Testis (tissue), 3 donors: ENCODE data around the gene CFAP299. TPM values are rescaled to one million over a fixed set of nuclear protein-coding genes. Genes with fewer than 3 reads are reported as not detected.

Experiments
- DNase-seq: peaks from one replicate; pipeline ENCODE4 v3.0.0-alpha.2; 2019
- H3K27ac ChIP-seq, 2 donors: fragments of 200-600 bp; sonication (generic); one replicate each; pipeline ENCODE4 v1.5.1; 2019
- H3K27me3 ChIP-seq: fragments of 200-600 bp; sonication (generic); one replicate; pipeline ENCODE4 v1.5.1; 2019
- H3K36me3 ChIP-seq: fragments of 200-600 bp; sonication (generic); one replicate; pipeline ENCODE4 v1.5.1; 2017; ENCODE audit warnings: low read depth; ENCODE audit errors: missing control alignments
- H3K4me1 ChIP-seq: fragments of 200-600 bp; sonication (generic); one replicate; pipeline ENCODE4 v1.5.1; 2019
- H3K4me3 ChIP-seq, 2 donors: fragments of 200-600 bp; sonication (generic); one replicate each; pipeline ENCODE4 v1.5.1; 2017 to 2019
- H3K9me3 ChIP-seq: fragments of 200-600 bp; sonication (generic); one replicate; pipeline ENCODE4 v1.5.1; 2017
- POLR2A ChIP-seq: fragments of 450-650 bp; IDR thresholded peaks from one replicate; pipeline ENCODE4 v1.6.1; 2017; ENCODE audit warnings: antibody characterized with exemption, mild to moderate bottlenecking, moderate library complexity
- WGBS, 2 donors: methylation state at CpG; one replicate each; pipeline ENCODE4 v1.1.5; 2018; 5-methylcytosine and 5-hydroxymethylcytosine counted together
- intact Hi-C: fragments of 100-400 bp; cut with DNase I; formaldehyde crosslinking; loops from one replicate; pipeline ENCODE4 v1.15.1; 2023; ENCODE audit warnings: low total_unique reads
- polyA plus RNA-seq: library from polyadenylated mRNA; stranded (reverse); fragments of 350-450 nt; fragmentation: Illumina TruSeq; extraction: RNeasy Lipid Tissue Mini Kit (QIAGEN cat#74804); gene quantifications from one replicate; pipeline ENCODE4 v1.2.3, GENCODE V29; 2014; ENCODE audit warnings: low read depth, low replicate concordance; ENCODE audit not compliant: insufficient read depth
- total RNA-seq, 2 donors: library from RNA; depleted of rRNA; stranded (reverse); fragments of >200 nt; gene quantifications; one replicate each; pipeline ENCODE4 v1.2.3, GENCODE V29; 2016
- TF ChIP-seq, protein P1 (sequence below), 3 experiments: fragments of 450-650 bp in 2 of 3; fragments of 200-600 bp in 1 of 3; sonication (generic) in 1 of 3; IDR thresholded peaks; one replicate each; pipeline ENCODE4 v1.5.1; 2016 to 2019; ENCODE audit warnings: antibody characterized with exemption in 3 of 3, mild to moderate bottlenecking in 2 of 3, moderate library complexity in 1 of 3

CFAP299 gene
- total and polyA plus RNA-seq, 3 donors from 2014 or later, result 18.1 to 51.9 (median 21.4) TPM

DNA sequence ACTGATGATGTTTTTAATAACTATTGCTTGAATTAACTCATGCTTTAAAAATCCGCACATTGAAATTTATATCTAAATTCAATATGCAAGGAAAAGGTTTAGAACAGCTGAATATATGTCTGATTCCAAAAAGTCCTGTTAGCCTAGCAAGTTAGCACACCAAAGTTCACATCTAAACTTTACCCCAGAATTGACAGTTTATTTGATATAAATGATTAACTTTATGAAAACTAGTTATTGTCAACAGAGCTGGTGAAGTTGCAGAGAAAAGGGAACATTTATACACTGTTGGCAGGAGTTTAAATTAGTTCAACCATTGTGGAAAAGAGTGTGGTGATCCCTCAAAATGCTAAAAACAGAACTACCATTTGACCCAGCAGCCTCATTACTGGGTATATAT lies 574.4 kb downstream of the CFAP299 start:
- Histone ChIP-seq H3K36me3 (no peaks in the 10 kb centered on the region), H3K4me3 (no peak overlapping the region), H3K4me1 (no peaks in the 10 kb centered on the region), H3K9me3 (no peaks in the 10 kb centered on the region), H3K27me3 (no peaks in the 10 kb centered on the region), H3K27ac (no peak overlapping the region)
- intact Hi-C loops, result no loop called here
- 94 to 96% methylated on average over 1 of the region's 1 CpG for WGBS, 2 donors
- no peak for TF ChIP-seq POLR2A
- TF ChIP-seq, protein P1, sequence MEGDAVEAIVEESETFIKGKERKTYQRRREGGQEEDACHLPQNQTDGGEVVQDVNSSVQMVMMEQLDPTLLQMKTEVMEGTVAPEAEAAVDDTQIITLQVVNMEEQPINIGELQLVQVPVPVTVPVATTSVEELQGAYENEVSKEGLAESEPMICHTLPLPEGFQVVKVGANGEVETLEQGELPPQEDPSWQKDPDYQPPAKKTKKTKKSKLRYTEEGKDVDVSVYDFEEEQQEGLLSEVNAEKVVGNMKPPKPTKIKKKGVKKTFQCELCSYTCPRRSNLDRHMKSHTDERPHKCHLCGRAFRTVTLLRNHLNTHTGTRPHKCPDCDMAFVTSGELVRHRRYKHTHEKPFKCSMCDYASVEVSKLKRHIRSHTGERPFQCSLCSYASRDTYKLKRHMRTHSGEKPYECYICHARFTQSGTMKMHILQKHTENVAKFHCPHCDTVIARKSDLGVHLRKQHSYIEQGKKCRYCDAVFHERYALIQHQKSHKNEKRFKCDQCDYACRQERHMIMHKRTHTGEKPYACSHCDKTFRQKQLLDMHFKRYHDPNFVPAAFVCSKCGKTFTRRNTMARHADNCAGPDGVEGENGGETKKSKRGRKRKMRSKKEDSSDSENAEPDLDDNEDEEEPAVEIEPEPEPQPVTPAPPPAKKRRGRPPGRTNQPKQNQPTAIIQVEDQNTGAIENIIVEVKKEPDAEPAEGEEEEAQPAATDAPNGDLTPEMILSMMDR (IDR thresholded peaks at IDR 0.05), result no peak
- no peak for DNase-seq

DNA sequence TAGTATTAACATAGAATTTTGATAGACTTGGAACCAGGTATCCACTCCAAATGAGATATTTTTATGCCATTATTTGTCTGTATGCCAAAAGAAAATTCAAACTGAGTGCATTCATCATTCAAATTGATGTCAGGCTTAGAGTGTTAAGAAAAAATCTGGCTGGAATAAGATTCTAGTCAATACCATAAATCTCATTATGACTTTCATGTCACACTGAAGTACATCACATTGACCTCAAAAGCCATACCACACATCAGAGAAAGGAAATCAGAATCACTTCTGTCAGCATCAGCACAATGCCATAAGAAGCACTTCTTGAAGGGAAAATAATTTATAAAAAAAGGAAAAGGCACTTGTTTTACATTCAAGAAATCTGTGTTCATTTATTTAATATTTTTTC lies 575.9 kb downstream of the CFAP299 start:
- H3K9me3 ChIP-seq, result no peaks in the 10 kb centered on the region
- H3K36me3 ChIP-seq, result no peaks in the 10 kb centered on the region
- no peaks in the 10 kb centered on the region for H3K4me1 ChIP-seq
- no peak for DNase-seq
- no peak for TF ChIP-seq POLR2A
- TF ChIP-seq, protein P1 (IDR thresholded peaks at IDR 0.05), result no peak
- H3K27ac ChIP-seq, result no peak overlapping the region
- intact Hi-C loops, result no loop called here
- H3K27me3 ChIP-seq, result no peaks in the 10 kb centered on the region
- no peak overlapping the region for H3K4me3 ChIP-seq

DNA sequence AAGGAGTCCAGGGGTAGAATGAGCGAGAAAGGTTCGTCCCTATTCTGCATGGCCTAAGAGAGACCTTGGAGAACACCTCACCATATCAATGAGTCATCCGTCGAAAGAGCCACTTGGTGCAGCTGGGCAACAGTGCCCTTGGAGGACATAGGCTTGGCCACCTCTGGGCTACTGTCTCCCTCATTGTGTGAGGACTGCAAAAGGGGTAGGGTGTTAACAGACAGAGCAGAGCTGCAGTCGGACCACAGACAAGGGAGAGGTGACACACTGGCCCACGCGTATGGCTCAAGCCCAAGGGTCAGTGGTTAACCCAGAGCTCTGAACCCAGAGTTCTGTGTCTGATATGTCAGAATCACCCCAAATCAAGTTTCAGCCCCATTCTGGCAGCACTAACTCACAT lies 576.8 kb downstream of the CFAP299 start:
- WGBS, 2 donors, result 89% methylated on average over 7 of the region's 7 CpGs
- Histone ChIP-seq H3K36me3 (no peaks in the 10 kb centered on the region), H3K4me3 (no peak overlapping the region), H3K4me1 (no peaks in the 10 kb centered on the region), H3K9me3 (no peaks in the 10 kb centered on the region), H3K27me3 (no peaks in the 10 kb centered on the region), H3K27ac (no peak overlapping the region)
- no peak for DNase-seq
- intact Hi-C loops, result no loop called here
- TF ChIP-seq POLR2A, result no peak
- TF ChIP-seq, protein P1 (IDR thresholded peaks at IDR 0.05), result no peak

DNA sequence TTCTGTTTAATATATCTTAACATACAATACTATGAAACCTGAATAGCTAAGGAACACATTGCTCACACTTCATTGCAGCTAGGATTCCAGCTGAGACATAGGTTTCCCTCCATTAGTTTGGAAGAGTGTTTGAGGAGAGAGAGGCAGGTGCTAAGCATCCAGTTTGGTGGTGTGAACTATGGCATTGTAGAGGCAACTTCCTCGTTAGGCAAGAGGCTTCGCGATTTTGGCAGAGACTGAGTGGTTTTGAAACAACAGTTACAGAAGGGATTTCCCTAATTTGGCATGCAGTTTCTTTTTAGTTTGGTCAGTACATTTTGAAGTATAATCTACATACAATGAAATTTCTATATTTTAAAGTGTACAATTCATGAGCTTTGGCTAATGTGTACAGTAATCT lies 577.9 kb downstream of the CFAP299 start:
- DNase-seq, result no peak
- Histone ChIP-seq H3K36me3 (no peaks in the 10 kb centered on the region), H3K4me1 (no peaks in the 10 kb centered on the region), H3K4me3 (no peak overlapping the region), H3K27ac (no peak overlapping the region), H3K27me3 (no peaks in the 10 kb centered on the region), H3K9me3 (no peaks in the 10 kb centered on the region)
- 39 to 58% methylated on average over 3 of the region's 3 CpGs for WGBS, 2 donors
- TF ChIP-seq, protein P1 (IDR thresholded peaks at IDR 0.05), result no peak
- TF ChIP-seq POLR2A, result no peak
- intact Hi-C loops, result no loop called here

DNA sequence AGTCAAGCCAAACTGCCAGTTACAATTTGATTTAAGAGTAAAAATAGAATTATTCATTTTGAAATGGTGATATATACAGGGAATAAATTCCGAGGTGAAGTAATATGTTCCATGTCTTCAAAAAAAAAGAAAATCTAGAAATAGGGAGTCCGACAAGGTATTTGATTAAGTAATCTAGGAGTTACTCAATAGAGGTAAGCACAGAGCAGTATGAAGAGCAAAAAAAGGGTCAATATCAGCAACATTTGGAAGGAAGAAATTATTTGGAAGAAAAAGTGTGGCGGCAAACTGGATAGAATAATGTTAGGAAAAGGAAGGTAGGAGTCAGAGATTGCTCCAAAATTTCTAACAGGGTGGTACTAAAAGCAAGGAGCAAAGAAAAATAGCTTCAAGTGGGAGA lies 581.2 kb downstream of the CFAP299 start:
- intact Hi-C loops, result no loop called here
- no peak overlapping the region for H3K4me3 ChIP-seq
- WGBS, 2 donors, result 84 to 88% methylated on average over 3 of the region's 3 CpGs
- H3K27ac ChIP-seq, result no peak overlapping the region
- TF ChIP-seq, protein P1 (IDR thresholded peaks at IDR 0.05), result no peak
- no peak for TF ChIP-seq POLR2A
- no peak for DNase-seq
- H3K36me3 ChIP-seq, result no peaks in the 10 kb centered on the region
- H3K4me1 ChIP-seq, result no peaks in the 10 kb centered on the region
- no peaks in the 10 kb centered on the region for H3K9me3 ChIP-seq
- no peaks in the 10 kb centered on the region for H3K27me3 ChIP-seq
